Measurements from ENCODE around the gene CNTLN. TPM values are rescaled to one million over a fixed set of nuclear protein-coding genes. Genes with fewer than 3 reads are reported as not detected.

The CNTLN gene
- total and polyA plus RNA-seq, 2 of the 8 experiments (the other 6 are each of a cell fraction or from before 2014, with no cell fraction given) = 4.8 to 10.8 TPM

DNA sequence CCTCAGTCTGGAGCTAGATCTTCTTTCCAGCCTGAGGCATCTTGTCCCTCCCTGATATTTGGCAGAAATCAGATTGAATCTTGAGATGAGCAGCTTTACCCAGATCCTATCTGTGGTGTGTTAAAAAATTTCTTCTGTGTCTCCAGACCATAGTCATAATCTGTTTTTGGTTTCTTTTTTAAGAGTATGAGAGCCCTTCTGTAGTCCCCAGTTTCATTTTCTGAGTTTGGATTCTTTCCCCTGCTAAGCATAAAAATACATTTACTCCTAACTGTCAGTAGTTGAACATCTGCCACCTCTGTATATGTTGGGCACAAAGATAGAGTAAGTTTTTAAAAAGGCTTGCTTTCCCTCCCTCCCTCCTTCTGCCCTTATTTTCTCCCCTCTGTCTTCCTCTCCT is 137.7 kb downstream of the CNTLN start:
- no peak overlapping the region for H2BK20ac ChIP-seq (ENCODE audit: low read length)
- H3K4ac ChIP-seq (replicated peaks; ENCODE audit: insufficient read length, low read depth, low read length) = no peak overlapping the region
- H2BK120ac ChIP-seq (replicated peaks; ENCODE audit: low read depth, low read length) = no peak overlapping the region
- no peak overlapping the region for H3K27ac ChIP-seq (ENCODE audit: low read depth, low read length)
- H2BK15ac ChIP-seq (ENCODE audit: low read length) = no peak overlapping the region
- H3K14ac ChIP-seq (ENCODE audit: insufficient read length) = no peak overlapping the region
- no peak overlapping the region for H3K18ac ChIP-seq (ENCODE audit: extremely low read depth, low read length)
- H4K20me1 ChIP-seq (replicated peaks in 1 of 2; ENCODE audit: control insufficient read depth in 1 of 2, insufficient read depth in 2 of 2, low read length in 2 of 2) = no peaks in the 10 kb centered on the region
- H3K4me3 ChIP-seq (ENCODE audit: extremely low read depth in 1 of 4, insufficient read depth in 2 of 4, low read depth in 3 of 4, low read length in 4 of 4) = no peak overlapping the region
- ChIA-PET CTCF (ENCODE audit: partially characterized antibody) (no interaction called here), POLR2A (ENCODE audit: partially characterized antibody) (no interaction called here)
- no peak overlapping the region for H2AFZ ChIP-seq (ENCODE audit: low read length)
- no peak overlapping the region for H4K8ac ChIP-seq (ENCODE audit: extremely low read depth, insufficient read depth, low read length)
- no peaks in the 10 kb centered on the region for H3K23me2 ChIP-seq (ENCODE audit: low read depth, low read length)
- FAIRE-seq = no peak
- H3K4me1 ChIP-seq (replicated peaks in 1 of 4; ENCODE audit: control insufficient read depth in 3 of 4, insufficient read depth in 4 of 4, low read length in 3 of 4) = peaks cover 2 to 4% (median 3%) of the 10 kb centered on the region in 4 experiments; a peak in 6 of 7 replicates
- H3K23ac ChIP-seq (ENCODE audit: insufficient read length) = no peak overlapping the region
- H2BK5ac ChIP-seq (ENCODE audit: low read depth, low read length) = no peak overlapping the region
- no peak for DNase-seq (ENCODE audit: low read depth in 1 of 2, low spot score in 2 of 2)
- H3K79me2 ChIP-seq (ENCODE audit: control insufficient read depth in 1 of 2, insufficient read depth in 2 of 2, low read length in 2 of 2) = no peaks in the 10 kb centered on the region; a peak in 1 of 4 replicates
- no peaks in the 10 kb centered on the region for H3K79me1 ChIP-seq (ENCODE audit: low read depth, low read length)
- no peak overlapping the region for H3K56ac ChIP-seq (replicated peaks; ENCODE audit: insufficient read length, low read depth, low read length)
- H3K4me2 ChIP-seq (ENCODE audit: insufficient read depth in 1 of 2, low read depth in 2 of 2, low read length in 2 of 2) = no peak overlapping the region
- H4K5ac ChIP-seq (ENCODE audit: insufficient read length, low read depth, low read length) = no peak overlapping the region
- no peak overlapping the region for H2AK5ac ChIP-seq (ENCODE audit: low read depth, low read length)
- H3K9me3 ChIP-seq (ENCODE audit: insufficient read depth in 2 of 2, low read depth in 1 of 2, low read length in 1 of 2) = no peaks in the 10 kb centered on the region
- no peaks in the 10 kb centered on the region for H3K27me3 ChIP-seq (replicated peaks in 1 of 4; ENCODE audit: control insufficient read depth in 3 of 4, extremely low read depth in 1 of 4, insufficient read depth in 3 of 4, low read length in 3 of 4)
- no peak overlapping the region for H4K91ac ChIP-seq (replicated peaks; ENCODE audit: insufficient read length, low read length)
- TF ChIP-seq SIN3A (conservative IDR thresholded peaks at IDR 0.05 in 1 of 2, IDR thresholded peaks at IDR 0.05 in 1 of 2; ENCODE audit: low read depth in 1 of 2, low read length in 2 of 2) (no peak), KDM4A (IDR thresholded peaks at IDR 0.05; ENCODE audit: low read depth, low read length, severe bottlenecking) (no peak), BCL11A (IDR thresholded peaks at IDR 0.05; ENCODE audit: low read depth in 2 of 2, low read length in 2 of 2) (no peak), GABPA (IDR thresholded peaks at IDR 0.05; ENCODE audit: borderline replicate concordance, insufficient read depth, low read length) (no peak), SP2 (IDR thresholded peaks at IDR 0.05; ENCODE audit: low read length) (no peak)
- no peak overlapping the region for H3K9ac ChIP-seq (replicated peaks in 1 of 4; ENCODE audit: extremely low read depth in 1 of 4, low read depth in 3 of 4, low read length in 3 of 4)
- no peak overlapping the region for H2BK12ac ChIP-seq (ENCODE audit: low read depth, low read length)
- H3K36me3 ChIP-seq (ENCODE audit: control insufficient read depth in 2 of 4, insufficient read depth in 4 of 4, low read length in 3 of 4) = no peaks in the 10 kb centered on the region
